A673 (cell line): ENCODE measurements around the gene PTPN12.

Experiments
- CTCF ChIP-seq: fragments of 300-800, 200-600 bp; sonication (generic); conservative IDR thresholded peaks from 2 replicates; pipeline ENCODE4 v1.5.1; 2017; ENCODE audit warnings: low read depth, mild to moderate bottlenecking, antibody characterized with exemption, low read length, moderate library complexity, mixed read lengths
- EZH2 ChIP-seq: fragments of 200-600 bp; sonication (generic); IDR thresholded peaks from 2 replicates; pipeline ENCODE4 v1.6.1; 2017; ENCODE audit warnings: borderline replicate concordance, low read depth, mild to moderate bottlenecking, mixed read lengths, antibody characterized with exemption, low read length; ENCODE audit not compliant: poor library complexity, severe bottlenecking

- no peak for TF ChIP-seq CTCF
- TF ChIP-seq EZH2: no peak
These were observed 1.5 kb downstream of the PTPN12 start for GRCh38 chr7:77538281-77539212.
